ENCODE data around the gene HABP2.

- no peak for TF ChIP-seq POLR2A (IDR thresholded peaks at IDR 0.05; ENCODE audit: extremely low read depth, insufficient read length)
- TF ChIP-seq, protein P1, sequence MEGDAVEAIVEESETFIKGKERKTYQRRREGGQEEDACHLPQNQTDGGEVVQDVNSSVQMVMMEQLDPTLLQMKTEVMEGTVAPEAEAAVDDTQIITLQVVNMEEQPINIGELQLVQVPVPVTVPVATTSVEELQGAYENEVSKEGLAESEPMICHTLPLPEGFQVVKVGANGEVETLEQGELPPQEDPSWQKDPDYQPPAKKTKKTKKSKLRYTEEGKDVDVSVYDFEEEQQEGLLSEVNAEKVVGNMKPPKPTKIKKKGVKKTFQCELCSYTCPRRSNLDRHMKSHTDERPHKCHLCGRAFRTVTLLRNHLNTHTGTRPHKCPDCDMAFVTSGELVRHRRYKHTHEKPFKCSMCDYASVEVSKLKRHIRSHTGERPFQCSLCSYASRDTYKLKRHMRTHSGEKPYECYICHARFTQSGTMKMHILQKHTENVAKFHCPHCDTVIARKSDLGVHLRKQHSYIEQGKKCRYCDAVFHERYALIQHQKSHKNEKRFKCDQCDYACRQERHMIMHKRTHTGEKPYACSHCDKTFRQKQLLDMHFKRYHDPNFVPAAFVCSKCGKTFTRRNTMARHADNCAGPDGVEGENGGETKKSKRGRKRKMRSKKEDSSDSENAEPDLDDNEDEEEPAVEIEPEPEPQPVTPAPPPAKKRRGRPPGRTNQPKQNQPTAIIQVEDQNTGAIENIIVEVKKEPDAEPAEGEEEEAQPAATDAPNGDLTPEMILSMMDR (IDR thresholded peaks at IDR 0.05; ENCODE audit: low read depth, low read length), result peak; percentile 98
Observed at GRCh38 chr10:113520690-113521474, 32.0 kb upstream of the HABP2 start.
